Stimulated activated CD4-positive, alpha-beta T cell treated with anti-CD3 and anti-CD28 coated beads, Interleukin-12 subunit alpha, Interleukin-12 subunit beta, amount 100 ng/mL, for 48 hours (primary cell): Measurements from ENCODE around the gene TFR2.

Source experiments
- DNase-seq, 3 donors: peaks; one replicate each; pipeline ENCODE4 v3.0.0-alpha.2; 2020; ENCODE audit warnings: low read depth in 2 of 3, low spot score in 1 of 3

TFR2 gene

DNA sequence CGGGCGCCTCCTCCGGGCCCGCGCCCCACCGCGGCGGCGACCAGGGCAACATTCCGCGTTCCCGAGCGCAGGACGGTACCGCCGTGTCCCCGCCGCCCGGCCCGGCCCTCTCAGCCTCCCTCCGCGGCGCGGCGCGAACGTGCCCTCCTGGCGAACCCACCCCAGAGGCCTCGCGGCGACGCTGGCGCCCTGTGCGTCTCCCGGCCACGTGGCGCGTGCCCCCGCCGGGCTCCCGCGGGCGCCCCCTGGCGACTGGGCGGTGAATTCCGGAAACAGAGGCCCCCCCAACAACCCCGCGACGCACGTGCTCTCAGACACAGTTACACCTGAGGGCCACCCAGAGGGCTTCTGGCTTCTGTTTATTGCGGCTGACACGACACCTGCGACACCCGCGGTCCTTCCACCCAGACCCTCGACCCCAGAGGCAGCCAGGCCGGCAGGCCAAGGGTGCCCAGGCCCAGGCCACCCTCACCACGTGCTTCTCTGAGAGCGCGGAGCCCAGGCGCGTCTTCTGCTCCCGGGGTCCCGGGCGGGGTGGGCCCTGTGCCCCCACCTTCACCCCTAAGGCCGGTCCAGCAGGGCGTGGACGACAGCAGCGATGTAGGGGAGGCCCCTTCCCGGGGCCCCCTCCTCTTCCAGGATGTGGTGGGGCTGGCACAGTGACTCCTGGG lies 67.5 kb downstream of the TFR2 start, which contains the start of gene SAP25:
Gene SAP25 (minus strand): TSS at position 210 of the 671 bp plus-strand sequence. CDS start 158 bp downstream, at position 52.
- DNase-seq: no peak

DNA sequence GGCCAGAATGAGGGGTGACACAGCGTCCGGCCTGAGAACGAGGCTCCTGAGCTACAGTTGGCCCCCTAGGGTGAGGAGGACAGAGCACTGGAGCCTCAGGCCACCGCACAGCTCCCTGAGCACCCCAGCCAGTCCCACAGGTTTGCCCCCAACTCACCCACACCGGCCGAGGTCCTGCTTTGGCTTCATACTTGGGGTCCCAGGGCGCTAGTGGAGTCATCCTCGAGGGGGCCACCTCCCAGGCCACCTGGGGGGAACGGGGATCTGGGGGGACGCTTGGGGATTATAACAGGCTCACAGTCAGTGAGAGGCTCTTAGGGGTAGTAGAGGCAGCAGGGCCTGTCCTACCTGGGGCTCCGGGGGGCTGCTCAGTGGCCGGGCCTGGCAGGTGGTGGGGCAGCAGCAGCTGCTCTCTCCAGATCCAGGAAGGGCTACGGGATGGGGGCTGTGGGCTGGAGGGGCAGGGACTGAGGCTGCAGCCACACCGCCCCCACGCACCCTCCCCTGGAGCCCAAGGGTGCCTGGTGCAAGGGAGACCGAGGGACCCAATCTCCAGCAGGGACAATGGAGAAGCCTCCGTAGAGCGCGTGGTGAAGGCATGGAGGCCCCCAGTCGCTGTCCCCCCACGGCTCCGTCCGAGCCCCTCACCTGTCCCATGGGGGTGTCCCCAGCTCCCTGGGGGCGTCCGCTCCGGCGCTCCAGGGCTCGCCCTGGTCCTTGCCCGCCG lies 68.2 kb downstream of the TFR2 start:
- no peak for DNase-seq

DNA sequence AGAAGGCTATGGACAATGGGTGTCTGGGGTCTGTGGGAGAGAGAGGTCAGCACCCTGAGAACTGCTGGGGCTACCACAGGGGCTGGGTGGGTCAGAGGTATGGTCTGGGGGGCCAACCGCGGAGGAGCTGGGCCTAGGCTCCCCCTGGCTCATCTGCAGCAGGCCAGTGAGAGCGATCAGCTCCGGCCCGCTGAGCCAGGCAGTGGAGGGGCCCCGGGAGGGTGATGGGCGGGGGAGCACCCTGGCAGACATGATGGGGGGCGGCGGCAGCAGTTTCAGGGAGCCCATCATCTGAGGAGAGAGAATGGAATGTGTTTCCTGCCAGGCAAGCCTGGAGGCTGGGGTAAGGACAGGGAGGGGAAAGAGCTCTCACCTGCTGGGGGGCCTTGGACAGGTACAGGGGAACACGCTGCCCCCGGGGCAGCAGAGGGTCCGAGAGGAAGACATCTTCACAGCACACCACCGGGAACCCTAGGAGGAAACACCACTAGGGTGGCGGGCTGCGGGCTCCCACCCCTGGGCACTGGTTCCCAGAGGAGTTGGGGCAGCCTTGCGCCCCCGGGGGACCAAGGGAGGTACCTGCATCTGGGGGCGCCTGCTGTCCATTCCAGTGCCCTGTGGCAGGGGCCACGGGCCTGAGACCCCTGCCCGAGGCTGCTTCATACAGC lies 68.9 kb downstream of the TFR2 start:
- DNase-seq: no peak

DNA sequence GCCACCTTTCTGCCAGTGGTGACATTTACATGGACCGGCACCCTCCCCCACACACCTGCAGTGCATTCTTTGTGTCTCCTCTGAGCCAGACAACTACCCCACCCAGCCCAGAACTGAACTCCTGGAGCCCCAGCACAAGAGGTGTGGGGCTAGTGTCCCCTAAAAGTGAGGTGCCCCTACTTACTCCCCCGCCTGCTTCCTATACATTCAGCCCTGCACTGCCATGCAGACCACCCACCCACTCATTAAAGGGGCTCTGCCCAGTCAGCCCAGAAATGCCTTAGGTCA lies 69.6 kb downstream of the TFR2 start:
- no peak for DNase-seq

DNA sequence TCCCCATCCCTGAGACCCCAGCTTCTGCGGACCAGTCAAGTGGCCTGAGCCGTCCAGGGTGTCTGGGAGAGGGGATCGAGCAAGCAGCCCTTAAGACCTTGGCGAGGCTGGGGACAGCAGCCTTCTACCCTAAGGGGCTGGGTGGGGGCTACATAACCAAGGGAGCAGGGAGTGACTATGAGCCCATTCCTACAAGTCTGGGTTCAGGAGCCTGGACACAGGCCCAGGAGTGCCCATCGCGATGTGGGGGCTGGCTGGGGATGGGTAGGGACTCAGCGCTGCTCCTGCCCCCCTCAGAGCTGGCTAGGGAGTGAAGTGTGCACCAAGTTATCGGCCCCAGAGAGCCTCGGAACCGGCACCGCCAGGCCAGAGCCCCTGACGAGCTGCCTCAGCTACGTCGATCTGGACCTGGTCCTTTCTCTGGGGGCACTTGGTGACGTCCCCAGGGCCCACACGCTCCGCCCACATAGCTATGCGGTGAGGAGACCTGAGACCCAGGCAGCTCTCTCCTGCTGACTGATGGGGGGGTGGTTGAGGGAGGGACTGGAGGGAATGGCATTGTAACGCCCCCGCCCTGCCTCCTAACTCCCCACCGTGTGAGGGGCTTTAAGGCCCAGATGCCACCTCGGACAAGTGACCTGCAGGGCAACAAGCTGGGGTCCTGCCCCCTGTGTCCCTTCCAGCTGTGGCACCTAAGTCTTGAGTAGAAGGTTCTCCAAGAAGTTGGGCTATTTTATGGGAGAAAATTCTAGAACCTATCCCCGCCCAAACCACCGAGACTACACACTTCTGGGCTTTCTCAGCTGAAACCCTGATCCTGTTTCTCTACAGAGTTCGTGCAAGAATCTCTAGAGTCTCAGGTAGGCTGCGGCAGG lies 70.2 kb downstream of the TFR2 start:
- no peak for DNase-seq
